Body of pancreas (tissue), 4 donors: ENCODE results near the gene RTN4IP1.

Experiments
- POLR2A ChIP-seq, 3 donors: fragments of 450-650 bp; IDR thresholded peaks; one replicate each; pipeline ENCODE4 v1.6.1; 2016; ENCODE audit warnings: antibody characterized with exemption in 3 of 3, mild to moderate bottlenecking in 2 of 3
- TF ChIP-seq, protein P1 (sequence below), 7 experiments: fragments of 450-650 bp in 4 of 7; fragments of 200-600 bp in 3 of 7; sonication (generic) in 3 of 7; IDR thresholded peaks; one replicate each; pipeline ENCODE4 v1.5.1; 2016 to 2019; ENCODE audit warnings: antibody characterized with exemption in 7 of 7

DNA sequence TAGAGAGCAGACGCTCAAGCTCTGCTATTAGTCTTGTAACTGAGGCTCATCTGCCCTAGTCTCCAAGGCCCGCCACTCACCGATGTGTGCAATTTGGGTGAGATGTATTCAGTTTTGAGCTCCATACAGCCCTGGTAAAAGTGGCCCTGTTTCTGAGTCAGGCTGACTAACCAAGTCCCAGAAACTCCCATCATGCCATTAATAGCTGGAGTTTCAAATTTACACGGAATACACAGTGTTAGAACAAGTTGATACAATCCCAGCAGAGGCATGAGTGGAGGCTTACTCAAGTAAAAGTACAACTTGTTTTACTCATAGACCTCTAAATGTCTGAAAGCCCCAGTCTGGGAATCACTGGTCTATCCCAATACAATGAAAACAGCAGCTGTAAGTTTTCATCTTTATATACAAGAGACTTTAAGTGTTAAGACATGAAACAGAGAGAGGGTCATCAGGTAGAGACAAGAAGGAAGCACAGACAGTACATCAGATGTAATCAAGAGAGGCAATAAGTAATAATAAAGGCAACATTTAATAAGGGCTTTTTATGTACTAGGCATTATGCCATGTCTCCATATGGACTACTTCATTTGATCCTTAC lies 42.4 kb downstream of the RTN4IP1 start:
- TF ChIP-seq, protein P1, sequence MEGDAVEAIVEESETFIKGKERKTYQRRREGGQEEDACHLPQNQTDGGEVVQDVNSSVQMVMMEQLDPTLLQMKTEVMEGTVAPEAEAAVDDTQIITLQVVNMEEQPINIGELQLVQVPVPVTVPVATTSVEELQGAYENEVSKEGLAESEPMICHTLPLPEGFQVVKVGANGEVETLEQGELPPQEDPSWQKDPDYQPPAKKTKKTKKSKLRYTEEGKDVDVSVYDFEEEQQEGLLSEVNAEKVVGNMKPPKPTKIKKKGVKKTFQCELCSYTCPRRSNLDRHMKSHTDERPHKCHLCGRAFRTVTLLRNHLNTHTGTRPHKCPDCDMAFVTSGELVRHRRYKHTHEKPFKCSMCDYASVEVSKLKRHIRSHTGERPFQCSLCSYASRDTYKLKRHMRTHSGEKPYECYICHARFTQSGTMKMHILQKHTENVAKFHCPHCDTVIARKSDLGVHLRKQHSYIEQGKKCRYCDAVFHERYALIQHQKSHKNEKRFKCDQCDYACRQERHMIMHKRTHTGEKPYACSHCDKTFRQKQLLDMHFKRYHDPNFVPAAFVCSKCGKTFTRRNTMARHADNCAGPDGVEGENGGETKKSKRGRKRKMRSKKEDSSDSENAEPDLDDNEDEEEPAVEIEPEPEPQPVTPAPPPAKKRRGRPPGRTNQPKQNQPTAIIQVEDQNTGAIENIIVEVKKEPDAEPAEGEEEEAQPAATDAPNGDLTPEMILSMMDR (IDR thresholded peaks at IDR 0.05), result no peak
- TF ChIP-seq POLR2A (IDR thresholded peaks at IDR 0.05), result no peak
